Stimulated activated CD8-positive, alpha-beta memory T cell treated with anti-CD3 and anti-CD28 coated beads, Interleukin-7, amount 100 ng/mL, for 4 hours (primary cell): ENCODE measurements around the gene CD14.
A peak's percentile ranks its signal among the peaks of the same experiment; 100 is the strongest.
"Not testable (repeated sequence)": the region's sequence is repeated elsewhere in the genome, so short reads cannot be mapped to it uniquely, and the experiment has no call there.

Source experiments
- DNase-seq, 2 donors: peaks; one replicate each; pipeline ENCODE4 v3.0.0-alpha.2; 2020; ENCODE audit warnings: low read depth in 2 of 2

CD14 gene

GRCh38 chr5:140635291-140636257, 2.6 kb upstream of the CD14 start:
- DNase-seq, result no peak

DNA sequence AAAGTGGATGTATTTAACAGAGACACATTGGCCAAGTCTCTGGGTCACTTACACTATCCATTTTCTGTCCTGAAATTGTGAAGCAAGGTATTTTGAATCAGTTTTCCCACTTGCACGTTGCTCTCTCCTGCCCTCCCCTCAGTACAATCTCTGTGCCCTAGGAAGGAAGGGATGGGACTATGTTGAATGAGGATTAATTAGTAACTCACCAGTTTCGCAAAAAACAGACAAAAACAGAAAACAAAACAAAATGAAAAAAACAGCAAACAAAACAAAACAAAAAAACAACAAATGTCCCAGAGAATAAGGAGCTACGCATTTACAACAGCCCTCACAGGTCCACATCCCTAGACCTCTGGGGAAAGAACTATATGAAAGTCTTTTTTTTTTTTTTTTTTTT, 1.1 kb upstream of the CD14 start:
- no peak for DNase-seq

- no peak for DNase-seq
Observed at GRCh38 chr5:140633501-140633900, 526 bp upstream of the CD14 start.

- DNase-seq, result peak in 1 of 2 donors; percentile 41
Observed at GRCh38 chr5:140632366-140633020, 482 bp downstream of the CD14 start.

GRCh38 chr5:140631831-140632365, 1.1 kb downstream of the CD14 start:
- DNase-seq, result no peak

DNA sequence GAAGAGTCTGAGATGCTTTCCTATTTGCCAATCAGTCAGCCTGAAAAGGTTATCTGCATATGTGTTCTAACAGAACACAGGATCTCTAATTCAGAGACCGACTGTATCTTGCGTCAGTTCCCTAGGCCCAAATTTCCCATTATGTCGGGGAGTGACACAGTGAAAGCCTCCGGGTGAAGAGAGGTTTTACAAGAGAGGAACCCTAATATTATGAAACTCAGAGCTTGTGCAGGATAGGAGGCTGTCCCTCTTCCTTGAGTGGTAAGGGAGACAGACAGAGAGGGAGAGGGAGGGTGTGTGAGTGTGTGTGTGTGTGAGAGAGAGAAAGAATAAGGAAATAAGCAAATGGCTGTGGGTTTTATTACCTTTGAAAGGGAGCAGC, 1.9 kb downstream of the CD14 start:
- no peak for DNase-seq

DNA sequence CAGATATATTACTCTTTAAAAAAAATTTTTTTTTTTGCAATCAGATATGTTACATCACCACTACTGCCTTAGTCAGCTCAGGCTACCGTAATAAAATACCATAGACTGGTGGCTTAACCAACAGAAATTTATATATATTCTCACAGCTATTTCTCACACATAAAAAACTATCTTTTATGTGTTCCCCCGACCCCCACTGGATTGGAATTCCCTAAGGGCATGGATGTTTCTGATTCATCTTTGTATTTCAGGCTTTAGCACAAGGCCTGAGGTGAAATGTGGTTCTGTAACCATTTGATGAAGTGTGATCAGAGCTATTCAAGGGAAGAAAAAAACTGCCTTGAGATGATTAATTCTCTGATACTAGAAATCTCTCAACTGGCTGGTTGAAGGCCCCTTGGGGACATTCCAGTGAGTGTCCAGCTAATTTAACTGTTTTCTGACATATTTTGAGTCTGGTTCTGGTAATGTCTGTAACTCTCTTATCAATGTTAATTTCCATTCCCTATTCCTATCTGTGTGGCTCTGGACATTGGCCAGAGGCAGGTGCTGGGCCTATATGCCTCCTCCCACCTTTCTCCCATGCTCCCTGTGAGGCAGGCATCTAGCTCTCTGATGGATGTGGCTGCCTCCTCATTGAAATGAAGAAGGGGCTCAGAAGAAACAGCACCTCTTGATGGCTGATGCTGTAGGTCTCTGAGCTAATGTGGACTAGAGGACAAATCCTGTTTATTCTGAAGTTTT, 2.5 kb downstream of the CD14 start:
- DNase-seq, result no peak

GRCh38 chr5:140628711-140629110, 4.3 kb downstream of the CD14 start:
- no peak for DNase-seq

- DNase-seq, result no peak
Observed at GRCh38 chr5:140627972-140628371, 5.0 kb downstream of the CD14 start.

DNA sequence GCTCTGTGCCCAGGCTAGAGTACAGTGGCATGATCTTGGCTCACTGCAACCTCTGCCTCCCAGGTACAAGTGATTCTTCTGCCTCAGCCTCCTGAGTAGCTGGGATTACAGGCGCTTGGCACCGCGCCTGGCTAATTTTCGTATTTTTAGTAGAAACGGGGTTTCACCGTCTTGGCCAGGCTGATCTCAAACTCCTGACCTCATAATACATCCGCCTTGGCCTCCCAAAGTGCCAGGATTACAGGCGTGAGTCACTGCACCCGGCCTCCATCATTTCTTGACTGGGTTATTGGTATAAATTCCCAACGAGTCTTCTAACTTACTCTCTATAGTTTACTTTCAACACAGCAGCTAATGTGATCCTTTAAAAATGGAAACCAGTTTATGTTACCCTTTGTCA, 8.1 kb downstream of the CD14 start:
- DNase-seq, result not testable (repeated sequence)

DNA sequence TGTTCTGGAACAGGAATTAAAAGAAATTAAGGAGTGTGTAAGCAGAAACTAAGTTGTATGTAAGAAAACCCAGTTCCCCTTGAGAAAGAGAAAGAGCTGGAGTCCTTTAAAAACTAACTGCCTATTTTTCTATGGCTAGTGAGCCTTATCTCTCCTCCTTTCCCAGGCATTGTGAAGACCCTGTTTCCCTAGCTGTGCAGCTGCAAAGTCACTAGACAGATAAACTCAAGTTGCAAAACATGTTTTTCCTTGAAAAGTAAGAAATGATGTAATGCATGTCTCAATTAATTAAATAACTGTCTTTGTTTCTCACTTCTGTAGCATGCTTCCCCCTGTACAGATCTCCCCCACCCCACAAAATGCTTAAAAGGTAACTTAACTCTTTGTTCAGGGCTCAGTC, 9.9 kb downstream of the CD14 start:
- DNase-seq, result not testable (repeated sequence)

DNA sequence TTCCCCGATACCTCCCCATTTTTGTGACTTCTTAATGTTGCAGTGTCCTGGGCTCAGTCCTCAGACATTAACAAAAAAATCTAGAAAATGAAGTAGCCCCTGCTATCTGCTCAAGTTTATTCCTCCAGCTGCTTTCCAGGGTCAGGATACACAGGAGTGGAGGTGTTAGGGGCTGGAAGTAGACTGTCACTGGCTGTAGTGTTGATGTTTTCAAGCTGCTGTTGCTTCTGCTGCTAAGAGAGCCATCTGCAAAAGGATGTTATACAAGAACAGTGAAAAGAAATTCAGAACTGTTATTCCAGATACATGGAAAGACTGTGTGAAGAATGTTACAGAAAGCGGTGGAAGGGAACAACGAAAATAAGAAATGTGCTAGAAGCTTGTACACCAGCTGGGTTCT, 10.7 kb downstream of the CD14 start:
- no peak for DNase-seq

DNA sequence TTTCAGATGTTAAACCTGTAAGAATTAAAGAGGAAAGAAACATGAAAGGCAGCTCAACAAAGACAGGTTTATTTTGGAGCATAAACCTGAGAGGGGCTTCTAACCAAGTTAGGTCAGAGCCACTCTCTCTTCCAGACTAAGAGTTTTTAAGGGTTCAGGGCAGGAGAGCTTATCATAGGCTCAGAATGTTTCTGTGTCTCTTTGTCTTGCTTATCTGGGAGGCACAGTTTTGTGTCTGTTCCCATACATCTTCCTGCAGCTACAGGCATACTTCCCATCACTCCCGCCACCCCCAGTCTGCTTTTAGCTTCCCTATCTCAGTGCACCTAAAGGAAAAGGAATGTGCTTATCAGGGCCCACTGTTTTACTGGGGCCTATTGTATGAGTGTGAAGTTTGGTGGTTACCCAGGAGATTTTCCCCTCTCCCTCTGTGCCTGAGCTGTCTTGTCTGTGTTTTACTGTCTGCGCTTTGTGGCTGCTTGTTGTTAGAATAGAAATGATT, 21.9 kb downstream of the CD14 start:
- no peak for DNase-seq

DNA sequence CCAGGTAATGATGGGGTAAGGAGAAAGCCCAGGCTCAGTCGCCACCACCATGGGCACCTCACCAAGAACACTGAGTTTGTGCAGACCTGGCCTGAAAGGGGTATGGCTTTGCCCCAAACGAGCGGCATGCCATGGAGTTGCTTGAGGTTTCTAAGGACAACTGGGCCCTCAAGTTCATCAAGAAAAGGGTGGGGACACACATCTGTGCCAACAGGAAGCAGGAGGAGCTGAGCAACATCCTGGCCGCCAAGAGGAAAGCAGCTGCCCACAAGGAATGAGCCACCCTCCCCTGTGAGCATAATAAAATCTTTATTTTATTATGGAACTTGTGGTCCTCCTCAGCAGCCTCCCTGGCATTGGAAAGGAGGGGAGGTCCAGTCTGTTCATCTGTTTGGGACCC, 23.8 kb downstream of the CD14 start:
- DNase-seq, result no peak

GRCh38 chr5:140608722-140609121, 24.3 kb downstream of the CD14 start:
- DNase-seq, result no peak

DNA sequence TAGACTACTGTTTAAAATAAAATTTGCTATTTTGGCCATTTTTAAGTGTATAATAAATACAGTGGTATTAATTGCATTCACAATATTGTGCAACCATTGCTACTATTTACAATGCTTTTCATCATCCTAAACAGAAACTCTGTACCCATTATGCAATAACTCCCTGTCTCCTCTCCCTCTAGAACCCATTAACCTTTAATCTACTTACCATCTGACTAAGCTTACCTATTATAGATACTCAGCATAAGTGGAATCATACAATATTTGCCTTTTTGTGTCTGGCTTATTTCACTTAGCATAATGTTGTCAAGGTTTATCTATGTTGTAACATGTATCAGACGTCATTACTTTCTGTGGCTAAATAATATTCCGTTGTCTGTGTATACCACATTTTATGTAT, 25.9 kb downstream of the CD14 start:
- no peak for DNase-seq

DNA sequence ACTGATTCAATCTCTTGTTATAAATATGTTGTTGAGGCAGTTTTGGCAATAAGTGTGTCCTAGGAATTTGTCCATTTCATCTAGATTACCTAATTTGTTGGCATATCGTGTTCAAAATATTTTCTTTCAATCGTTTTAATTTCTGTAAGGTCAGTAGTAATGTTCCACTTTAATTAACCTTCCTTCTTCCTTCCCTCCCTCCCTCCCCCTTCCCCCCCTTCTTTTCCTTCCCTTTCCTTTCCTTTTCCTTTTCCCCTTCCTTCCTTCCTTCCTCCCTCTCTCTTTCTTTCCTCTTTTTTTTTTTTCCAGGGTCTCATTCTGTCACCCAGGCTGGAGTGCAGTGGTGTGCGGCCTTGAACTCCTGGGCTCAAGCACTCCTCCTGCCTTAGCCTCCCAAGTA, 27.1 kb downstream of the CD14 start:
- no peak for DNase-seq

GRCh38 chr5:140603734-140604133, 29.2 kb downstream of the CD14 start:
- DNase-seq, result no peak

- not testable (repeated sequence) for DNase-seq
Observed at GRCh38 chr5:140603446-140603698, 29.6 kb downstream of the CD14 start.

GRCh38 chr5:140602147-140602546, 30.8 kb downstream of the CD14 start:
- no peak for DNase-seq

- DNase-seq, result no peak
Observed at GRCh38 chr5:140600096-140600495, 32.9 kb downstream of the CD14 start.

DNA sequence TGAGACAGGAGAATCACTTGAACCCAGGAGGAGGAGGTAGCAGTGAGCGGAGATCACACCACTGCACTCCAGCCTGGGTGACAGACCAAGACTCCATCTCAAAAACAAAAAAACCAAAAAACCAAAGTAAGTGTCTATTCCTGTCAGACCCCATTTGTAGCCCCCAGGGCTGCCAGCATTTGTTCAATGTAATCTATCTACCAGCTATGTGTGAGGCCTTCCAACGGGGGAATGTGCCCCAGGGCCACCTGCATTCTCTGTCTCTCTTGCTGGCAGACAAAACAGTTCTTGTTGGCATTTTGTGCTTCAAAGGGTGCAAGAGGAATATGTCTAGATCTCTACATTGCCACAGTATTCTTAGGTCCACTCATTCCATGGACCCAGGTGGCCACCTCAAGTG, 34.1 kb downstream of the CD14 start:
- no peak for DNase-seq
